GM06990 (cell line): Measurements from ENCODE around the gene RAG1.
"Not testable (repeated sequence)": the region's sequence is repeated elsewhere in the genome, so short reads cannot be mapped to it uniquely, and the experiment has no call there.

Experiments used
- DNase-seq: peaks from one replicate; pipeline ENCODE4 v3.0.0-alpha.2; 2011; ENCODE audit not compliant: insufficient read length; ENCODE audit errors: extremely low read depth
- H3K27me3 ChIP-seq: replicated peaks from 2 replicates; pipeline ENCODE4 v1.6.0; 2011; ENCODE audit warnings: low read length; ENCODE audit not compliant: control insufficient read depth, insufficient read depth
- H3K36me3 ChIP-seq: 2 replicates; pipeline ENCODE4 v1.5.1; 2011; ENCODE audit warnings: low read length; ENCODE audit not compliant: control insufficient read depth, insufficient read depth
- H3K4me3 ChIP-seq: replicated peaks from 2 replicates; pipeline ENCODE4 v1.5.1; 2011; ENCODE audit warnings: low read depth, mild to moderate bottlenecking, control low read depth, low read length
- TF ChIP-seq, protein P1 (sequence below): IDR thresholded peaks from 2 replicates; pipeline ENCODE4 v1.5.1; 2011; ENCODE audit warnings: low read length, control low read depth, mild to moderate bottlenecking, inconsistent platforms; ENCODE audit not compliant: insufficient read depth, poor library complexity, severe bottlenecking

Gene RAG1

GRCh38 chr11:36550385-36551115 lies 17.3 kb upstream of the RAG1 start:
- H3K4me3 ChIP-seq = no peak overlapping the region
- no peaks in the 10 kb centered on the region for H3K27me3 ChIP-seq
- H3K36me3 ChIP-seq = no peaks in the 10 kb centered on the region
- no peak for DNase-seq
- TF ChIP-seq, protein P1, sequence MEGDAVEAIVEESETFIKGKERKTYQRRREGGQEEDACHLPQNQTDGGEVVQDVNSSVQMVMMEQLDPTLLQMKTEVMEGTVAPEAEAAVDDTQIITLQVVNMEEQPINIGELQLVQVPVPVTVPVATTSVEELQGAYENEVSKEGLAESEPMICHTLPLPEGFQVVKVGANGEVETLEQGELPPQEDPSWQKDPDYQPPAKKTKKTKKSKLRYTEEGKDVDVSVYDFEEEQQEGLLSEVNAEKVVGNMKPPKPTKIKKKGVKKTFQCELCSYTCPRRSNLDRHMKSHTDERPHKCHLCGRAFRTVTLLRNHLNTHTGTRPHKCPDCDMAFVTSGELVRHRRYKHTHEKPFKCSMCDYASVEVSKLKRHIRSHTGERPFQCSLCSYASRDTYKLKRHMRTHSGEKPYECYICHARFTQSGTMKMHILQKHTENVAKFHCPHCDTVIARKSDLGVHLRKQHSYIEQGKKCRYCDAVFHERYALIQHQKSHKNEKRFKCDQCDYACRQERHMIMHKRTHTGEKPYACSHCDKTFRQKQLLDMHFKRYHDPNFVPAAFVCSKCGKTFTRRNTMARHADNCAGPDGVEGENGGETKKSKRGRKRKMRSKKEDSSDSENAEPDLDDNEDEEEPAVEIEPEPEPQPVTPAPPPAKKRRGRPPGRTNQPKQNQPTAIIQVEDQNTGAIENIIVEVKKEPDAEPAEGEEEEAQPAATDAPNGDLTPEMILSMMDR = no peak

DNA sequence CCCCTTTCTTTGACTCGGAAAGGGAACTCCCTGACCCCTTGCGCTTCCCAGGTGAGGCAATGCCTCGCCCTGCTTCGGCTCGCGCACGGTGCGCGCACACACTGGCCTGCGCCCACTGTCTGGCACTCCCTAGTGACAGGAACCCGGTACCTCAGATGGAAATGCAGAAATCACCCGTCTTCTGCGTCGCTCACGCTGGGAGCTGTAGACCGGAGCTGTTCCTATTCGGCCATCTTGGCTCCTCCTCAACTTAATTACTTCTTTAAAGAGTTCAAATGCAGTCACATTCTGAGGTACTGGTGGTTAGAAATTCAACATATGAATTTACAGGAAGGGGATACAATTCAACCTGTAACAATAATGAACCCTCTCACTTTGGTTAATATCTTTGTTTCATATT lies 10.4 kb upstream of the RAG1 start:
- H3K4me3 ChIP-seq, DNase-seq: not testable (repeated sequence)

GRCh38 chr11:36557991-36558390 lies 9.8 kb upstream of the RAG1 start:
- no peak overlapping the region for H3K4me3 ChIP-seq
- DNase-seq = no peak
- H3K27me3 ChIP-seq = no peaks in the 10 kb centered on the region; the same call in 1 of the 2 replicates
- TF ChIP-seq, protein P1 = no peak
- no peaks in the 10 kb centered on the region for H3K36me3 ChIP-seq

More for the DNA sequence above, 10.4 kb upstream of the RAG1 start:
- H3K27me3 ChIP-seq, H3K36me3 ChIP-seq: not testable (repeated sequence)

DNA sequence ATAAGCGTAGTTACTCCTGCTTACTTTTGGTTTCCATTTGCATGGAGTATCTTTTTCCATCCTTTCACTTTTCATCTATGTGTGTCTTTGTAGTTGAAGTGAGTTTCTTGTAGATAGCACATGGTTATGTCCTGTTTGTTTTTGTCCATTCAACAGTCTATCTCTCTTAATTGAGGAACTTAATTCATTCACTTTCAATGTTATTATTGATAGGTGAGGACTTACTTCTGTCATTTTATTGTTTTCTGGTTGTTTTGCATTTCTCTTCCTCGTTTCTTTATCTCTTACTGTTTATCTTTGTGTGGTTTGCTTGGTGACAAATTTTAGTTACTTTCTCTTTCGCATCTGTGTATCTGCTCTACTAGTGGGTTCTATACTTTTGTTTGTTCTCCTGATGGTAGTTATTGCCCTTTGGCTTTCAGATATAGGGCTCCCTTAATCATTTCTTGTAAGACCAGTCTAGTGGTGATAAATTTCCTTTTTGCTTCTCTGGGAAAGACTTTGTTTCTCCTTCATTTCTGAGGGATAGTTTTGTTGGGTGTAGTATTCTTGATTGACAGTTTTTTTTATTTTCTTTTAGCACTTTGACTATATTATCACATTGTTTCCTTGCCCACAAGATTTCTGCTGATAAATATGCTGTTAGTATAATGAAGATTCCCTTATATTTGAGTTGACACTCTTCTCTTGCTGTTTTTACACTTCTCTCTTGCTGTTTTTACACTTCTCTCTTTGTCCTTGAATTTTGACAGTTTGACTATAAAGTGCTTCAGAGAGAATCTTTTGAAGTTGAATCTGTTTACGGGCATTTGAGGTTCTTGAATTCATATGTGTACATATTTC lies 9.0 kb upstream of the RAG1 start:
- Histone ChIP-seq H3K36me3 (no peaks in the 10 kb centered on the region), H3K27me3 (no peaks in the 10 kb centered on the region; the same call in 1 of the 2 replicates), H3K4me3 (0 out of 2 replicates have a peak overlapping the region, but pooled peaks have one; percentile 11)
- no peak for DNase-seq
- TF ChIP-seq, protein P1 = no peak

- Histone ChIP-seq H3K36me3 (no peaks in the 10 kb centered on the region), H3K4me3 (no peak overlapping the region), H3K27me3 (peaks cover 2% of the 10 kb centered on the region)
- no peak for DNase-seq
- TF ChIP-seq, protein P1 = peak; percentile 57
Observed at GRCh38 chr11:36564376-36565030, 3.3 kb upstream of the RAG1 start.
